Measurements from ENCODE around the gene SLC50A1.

SLC50A1 gene

DNA sequence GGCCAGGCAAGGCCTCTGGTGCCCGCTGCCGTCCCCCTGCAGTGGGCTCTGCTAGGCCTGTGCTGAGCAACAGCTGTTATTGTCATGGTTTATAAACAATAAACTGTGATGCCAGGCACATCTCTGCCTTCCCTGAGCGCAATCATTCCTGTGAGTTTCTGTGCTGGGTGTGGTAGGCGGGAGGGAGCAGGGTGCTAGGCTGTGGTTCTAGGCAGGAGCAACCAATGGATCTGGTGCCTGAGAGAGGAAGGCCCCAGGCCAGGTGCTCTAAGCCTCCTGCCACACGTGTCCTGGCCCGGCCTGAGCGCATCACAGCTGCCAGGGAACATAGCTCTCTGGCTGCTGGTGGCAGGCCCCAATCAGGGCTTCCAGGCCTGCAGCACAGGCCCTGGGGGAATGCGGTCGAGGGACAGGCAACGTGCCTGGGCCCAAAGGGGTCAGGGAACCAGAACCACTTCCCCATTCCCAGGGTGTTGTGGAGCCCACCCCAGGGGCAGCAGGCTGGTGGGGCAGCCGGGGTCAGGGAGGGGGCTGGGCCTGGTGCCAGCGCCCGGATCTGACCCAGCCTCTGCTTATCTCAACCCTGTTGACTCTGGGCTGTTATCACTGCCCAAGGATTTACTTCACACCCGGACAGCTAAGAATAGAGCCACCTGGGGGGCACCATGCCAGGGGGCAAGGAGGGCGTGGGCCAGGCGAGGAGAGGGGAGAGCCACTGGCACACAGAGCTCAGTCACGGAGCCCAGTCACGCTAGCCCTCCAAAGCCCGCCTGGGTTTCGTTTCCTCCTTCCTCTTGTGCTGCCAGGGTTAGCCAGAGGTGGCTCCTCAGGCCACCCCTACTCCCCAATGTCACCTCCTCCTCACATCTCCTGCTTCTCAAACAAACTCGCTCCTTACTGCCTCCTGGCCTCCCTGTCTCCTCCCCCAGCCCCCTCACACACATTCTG is 49.5 kb downstream of the SLC50A1 start:
- DNase-seq (no peak), ATAC-seq (no peak)

- DNase-seq (no peak), ATAC-seq (no peak)
Measured at GRCh38 chr1:155185783-155186066, 50.1 kb downstream of the SLC50A1 start.

- DNase-seq (no peak), ATAC-seq (no peak)
Measured at GRCh38 chr1:155186067-155186793, 50.6 kb downstream of the SLC50A1 start.

DNA sequence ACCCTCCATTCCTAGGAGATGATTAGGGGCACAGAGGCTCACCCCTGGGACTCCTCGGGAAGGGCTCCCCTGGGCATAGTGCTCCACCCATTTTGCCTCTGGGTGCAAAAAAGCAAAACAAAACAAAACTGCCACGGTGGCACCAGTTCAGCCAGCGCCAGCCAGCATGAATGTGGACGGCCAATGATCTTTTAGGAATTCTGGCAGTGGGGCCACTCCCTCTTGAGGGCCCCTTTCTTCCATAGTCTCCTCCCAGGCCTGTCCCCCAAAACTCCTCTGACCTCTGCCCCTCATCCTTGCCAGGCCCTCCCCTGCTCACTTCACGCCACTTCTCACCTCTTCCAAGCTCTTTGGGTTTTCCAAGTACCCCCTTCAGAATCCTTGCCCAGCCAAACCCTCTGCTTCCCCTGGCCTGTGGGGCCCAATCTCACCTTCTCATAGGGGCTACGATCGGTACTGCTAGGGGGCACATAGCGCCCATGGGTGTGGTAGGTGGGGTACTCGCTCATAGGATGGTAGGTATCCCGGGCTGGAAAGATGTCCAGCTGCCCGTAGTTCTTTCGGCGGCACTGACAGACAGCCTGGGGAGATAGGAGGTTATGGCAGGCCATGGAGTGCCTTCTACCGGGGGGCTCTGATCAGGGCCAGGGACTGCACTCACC is 51.3 kb downstream of the SLC50A1 start:
- DNase-seq (no peak), ATAC-seq (no peak)

GRCh38 chr1:155187456-155187891 is 51.8 kb downstream of the SLC50A1 start:
- ATAC-seq, result no peak
- no peak for DNase-seq

DNA sequence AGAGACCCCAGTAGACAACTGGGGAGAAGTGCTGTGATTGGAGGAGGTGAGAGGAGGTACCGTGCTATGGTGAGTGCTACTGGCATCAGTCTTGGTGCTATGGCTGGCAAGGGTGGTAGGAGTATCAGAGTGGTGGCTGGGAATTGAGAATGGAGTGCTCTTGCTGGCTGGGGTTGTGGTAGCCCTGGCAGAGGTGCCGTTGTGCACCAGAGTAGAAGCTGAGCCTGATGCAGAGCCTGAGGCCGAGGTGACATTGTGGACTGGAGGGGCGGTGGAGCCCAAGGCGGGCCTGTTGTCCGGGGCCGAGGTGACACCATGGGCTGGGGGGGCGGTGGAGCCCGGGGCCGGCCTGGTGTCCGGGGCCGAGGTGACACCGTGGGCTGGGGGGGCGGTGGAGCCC is 52.6 kb downstream of the SLC50A1 start:
- ATAC-seq (no peak), DNase-seq (no peak)

Measured in stimulated activated naive CD8-positive, alpha-beta T cell treated with anti-CD3 and anti-CD28 coated beads, Interleukin-15, Interleukin-2, amounts not matched to agents 100 U/mL and 50 U/mL, for 24 hours (primary cell).